ENCODE results near the gene MARCHF10. TPM values are rescaled to one million over a fixed set of nuclear protein-coding genes. Genes with fewer than 3 reads are reported as not detected.

MARCHF10 gene
- total RNA-seq, 1 experiment from 2014 or later, result not detected

DNA sequence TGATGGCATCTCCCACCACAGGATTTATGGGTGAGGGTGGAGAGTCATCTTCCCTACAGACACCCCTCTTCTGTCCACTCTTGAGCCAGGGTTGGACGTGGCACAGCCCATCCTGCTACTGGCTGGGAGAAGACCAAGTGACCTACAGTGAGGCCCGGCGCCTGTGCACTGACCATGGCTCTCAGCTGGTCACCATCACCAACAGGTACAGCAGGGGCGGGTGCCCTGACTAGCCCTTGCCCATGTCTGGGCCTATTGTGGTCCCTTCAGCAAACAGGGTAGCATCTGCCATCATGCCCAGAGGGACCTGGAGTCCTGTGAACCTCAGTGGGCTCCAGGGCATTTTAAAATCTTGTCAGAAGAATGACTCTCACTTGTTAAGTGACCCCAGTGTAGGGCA is 132.4 kb downstream of the MARCHF10 start:
- DNase-seq, result no peak
- peaks cover 2% of the 10 kb centered on the region; the same call in 1 of the 2 replicates for H3K36me3 ChIP-seq
- no peaks in the 10 kb centered on the region for H3K27me3 ChIP-seq
- H3K4me3 ChIP-seq, result no peak overlapping the region
- H3K27ac ChIP-seq, result no peak overlapping the region
- no peaks in the 10 kb centered on the region for H3K4me1 ChIP-seq
- no peaks in the 10 kb centered on the region for H3K9me3 ChIP-seq (replicated peaks)

DNA sequence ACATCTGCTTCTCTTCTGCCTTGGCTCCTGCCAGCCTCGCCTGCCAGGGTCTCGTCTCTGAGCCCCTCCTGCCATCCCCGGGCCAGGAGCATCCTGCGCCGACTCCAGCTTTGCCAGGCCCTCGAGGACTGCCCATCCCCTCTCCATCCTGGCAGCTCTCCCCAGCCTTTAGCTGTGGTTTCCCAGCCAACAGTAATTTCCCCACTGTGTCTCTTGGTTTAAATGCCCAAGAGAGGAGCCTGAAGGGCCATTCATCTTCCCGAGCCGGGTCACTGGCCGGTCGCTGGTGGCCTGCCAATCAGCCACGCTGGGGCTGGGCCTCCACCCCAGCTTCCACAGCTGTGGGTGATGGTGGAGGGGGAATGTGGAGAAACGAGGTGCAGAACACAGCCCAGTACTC is 132.9 kb downstream of the MARCHF10 start:
- Histone ChIP-seq H3K27me3 (no peaks in the 10 kb centered on the region), H3K27ac (no peak overlapping the region), H3K4me1 (no peaks in the 10 kb centered on the region), H3K9me3 (replicated peaks) (no peaks in the 10 kb centered on the region), H3K36me3 (peaks cover 2% of the 10 kb centered on the region; the same call in 1 of the 2 replicates), H3K4me3 (no peak overlapping the region)
- no peak for DNase-seq

- Histone ChIP-seq H3K4me1 (no peaks in the 10 kb centered on the region), H3K27ac (no peak overlapping the region), H3K36me3 (peaks cover 2% of the 10 kb centered on the region; the same call in 1 of the 2 replicates), H3K4me3 (no peak overlapping the region), H3K27me3 (no peaks in the 10 kb centered on the region), H3K9me3 (replicated peaks) (no peaks in the 10 kb centered on the region)
- DNase-seq, result no peak
Observed at GRCh38 chr17:62674841-62675240, 133.3 kb downstream of the MARCHF10 start.

GRCh38 chr17:62674363-62674739 is 133.8 kb downstream of the MARCHF10 start:
- Histone ChIP-seq H3K27ac (no peak overlapping the region), H3K4me3 (no peak overlapping the region), H3K36me3 (peaks cover 2% of the 10 kb centered on the region; the same call in 1 of the 2 replicates), H3K27me3 (no peaks in the 10 kb centered on the region), H3K9me3 (replicated peaks) (no peaks in the 10 kb centered on the region), H3K4me1 (no peaks in the 10 kb centered on the region)
- DNase-seq, result no peak

DNA sequence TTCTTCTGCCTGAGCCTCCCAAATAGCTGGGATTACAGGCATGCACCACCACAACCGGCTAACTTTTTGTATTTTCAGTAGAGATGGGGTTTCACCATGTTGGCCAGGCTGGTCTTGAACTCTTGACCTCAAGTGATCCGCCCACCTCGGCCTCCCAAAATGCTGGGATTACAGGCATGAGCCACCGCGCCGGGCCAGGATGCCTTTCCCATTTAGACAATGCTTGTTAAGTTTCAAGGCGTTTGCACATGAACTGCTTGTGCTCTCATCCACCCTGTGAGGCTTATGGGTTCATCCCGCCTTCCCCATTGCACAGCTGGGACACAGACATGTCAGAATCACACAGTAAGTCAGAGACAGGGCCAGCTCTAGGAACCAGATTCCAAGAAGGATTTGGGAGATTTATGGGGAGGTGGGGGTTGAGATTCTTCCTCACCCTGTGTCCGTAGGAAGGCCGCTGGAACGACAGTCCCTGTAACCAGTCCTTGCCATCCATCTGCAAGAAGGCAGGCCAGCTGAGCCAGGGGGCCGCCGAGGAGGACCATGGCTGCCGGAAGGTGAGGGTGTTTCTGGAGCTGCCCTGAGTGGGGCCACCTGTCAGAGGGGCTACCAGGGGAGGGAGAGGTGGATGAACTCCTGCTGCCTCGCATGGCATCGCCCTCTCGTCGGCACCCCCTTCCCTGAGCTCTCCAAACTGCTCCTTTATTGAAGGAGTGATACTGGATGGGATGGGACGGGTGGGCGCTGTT is 134.3 kb downstream of the MARCHF10 start:
- no peak overlapping the region for H3K4me3 ChIP-seq
- no peaks in the 10 kb centered on the region for H3K27me3 ChIP-seq
- no peaks in the 10 kb centered on the region for H3K4me1 ChIP-seq
- DNase-seq, result no peak
- no peak overlapping the region for H3K27ac ChIP-seq
- no peaks in the 10 kb centered on the region for H3K9me3 ChIP-seq (replicated peaks)
- H3K36me3 ChIP-seq, result peaks cover 2% of the 10 kb centered on the region; the same call in 1 of the 2 replicates

- Histone ChIP-seq H3K27me3 (no peaks in the 10 kb centered on the region), H3K36me3 (peaks cover 2% of the 10 kb centered on the region; the same call in 1 of the 2 replicates), H3K4me3 (no peak overlapping the region), H3K27ac (no peak overlapping the region), H3K4me1 (no peaks in the 10 kb centered on the region), H3K9me3 (replicated peaks) (no peaks in the 10 kb centered on the region)
- DNase-seq, result no peak
Observed at GRCh38 chr17:62672957-62673356, 135.2 kb downstream of the MARCHF10 start.

GRCh38 chr17:62671553-62671952 is 136.6 kb downstream of the MARCHF10 start:
- Histone ChIP-seq H3K36me3 (peaks cover 2% of the 10 kb centered on the region; the same call in 1 of the 2 replicates), H3K4me1 (no peaks in the 10 kb centered on the region), H3K27me3 (no peaks in the 10 kb centered on the region), H3K4me3 (no peak overlapping the region), H3K27ac (no peak overlapping the region), H3K9me3 (replicated peaks) (no peaks in the 10 kb centered on the region)
- peak in 1 of 2 experiments; percentile 36 for DNase-seq

- Histone ChIP-seq H3K4me1 (no peaks in the 10 kb centered on the region), H3K9me3 (replicated peaks) (no peaks in the 10 kb centered on the region), H3K36me3 (peaks cover 2% of the 10 kb centered on the region; the same call in 1 of the 2 replicates), H3K27me3 (no peaks in the 10 kb centered on the region), H3K27ac (no peak overlapping the region), H3K4me3 (peak overlapping the region; percentile 34)
- peak; percentile 84 to 85 for DNase-seq
Observed at GRCh38 chr17:62670202-62670821, 137.8 kb downstream of the MARCHF10 start.

DNA sequence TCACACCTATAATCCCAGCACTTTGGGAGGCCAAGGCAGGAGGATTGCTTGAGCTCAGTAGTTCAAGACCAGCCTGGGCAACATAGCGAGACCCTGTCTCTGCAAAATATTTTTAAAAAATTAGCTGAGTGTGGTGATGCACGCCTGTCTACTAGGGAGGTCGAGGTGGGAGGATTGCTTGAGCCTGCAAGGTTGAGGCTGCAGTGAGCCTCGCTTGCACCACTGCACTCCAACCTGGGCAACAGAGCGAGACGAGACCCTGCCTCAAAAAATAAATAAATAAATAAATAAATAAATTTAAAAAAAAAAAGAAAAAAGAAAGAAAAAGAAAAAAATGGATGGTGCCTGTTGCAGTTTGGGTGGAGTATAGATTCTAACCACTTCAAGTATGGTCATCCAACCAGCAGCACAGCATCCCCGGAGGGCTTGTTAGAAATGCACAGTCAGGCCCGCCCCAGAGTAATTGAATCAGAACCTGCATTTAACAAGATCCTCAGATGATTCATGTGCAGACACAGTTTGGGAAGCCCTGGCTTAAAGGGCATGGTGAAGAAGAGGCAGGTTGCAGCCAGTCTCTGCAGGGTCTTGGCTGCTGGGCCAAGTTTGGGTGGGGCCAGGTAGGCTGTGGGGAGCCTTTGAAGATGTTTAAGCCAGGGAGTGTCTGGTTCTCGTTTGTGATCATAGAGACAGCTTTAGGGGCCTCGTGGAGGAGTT is 139.9 kb downstream of the MARCHF10 start:
- no peak overlapping the region for H3K4me3 ChIP-seq
- H3K4me1 ChIP-seq, result no peaks in the 10 kb centered on the region
- no peaks in the 10 kb centered on the region for H3K9me3 ChIP-seq (replicated peaks)
- no peak overlapping the region for H3K27ac ChIP-seq
- no peaks in the 10 kb centered on the region for H3K27me3 ChIP-seq
- no peak for DNase-seq
- H3K36me3 ChIP-seq, result peaks cover 2% of the 10 kb centered on the region; the same call in 1 of the 2 replicates

DNA sequence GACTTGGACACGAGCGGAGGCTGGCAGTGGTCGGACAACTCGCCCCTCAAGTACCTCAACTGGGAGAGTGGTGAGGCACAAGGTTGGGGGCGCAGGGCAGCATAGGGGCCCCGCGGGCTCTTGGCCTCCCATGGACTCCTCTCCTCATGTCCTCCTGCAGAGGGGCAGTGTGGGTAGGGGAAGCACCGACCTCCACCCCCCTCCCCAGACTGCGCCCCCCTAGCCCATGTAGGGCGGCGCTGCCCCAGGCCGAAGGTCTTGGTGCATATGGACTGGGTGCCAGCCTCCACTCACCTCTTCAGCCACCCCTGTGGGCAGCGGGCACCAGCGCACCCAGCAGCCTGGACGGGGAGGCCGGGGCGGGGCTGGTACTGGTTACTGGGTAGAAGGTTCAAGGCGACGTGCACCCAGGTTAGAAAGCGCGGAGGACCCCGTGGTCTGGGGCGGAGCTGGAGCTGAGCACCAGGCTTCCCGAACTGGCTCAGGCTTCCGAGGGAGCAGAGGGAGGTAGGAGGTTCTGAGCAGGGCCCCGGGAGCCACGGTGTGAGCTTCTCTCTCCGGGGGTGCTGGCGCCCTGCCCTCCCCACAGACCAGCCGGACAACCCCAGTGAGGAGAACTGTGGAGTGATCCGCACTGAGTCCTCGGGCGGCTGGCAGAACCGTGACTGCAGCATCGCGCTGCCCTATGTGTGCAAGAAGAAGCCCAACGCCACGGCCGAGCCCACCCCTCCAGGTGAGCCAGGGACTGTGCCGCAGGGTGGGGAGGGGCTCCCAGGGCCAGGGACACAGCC is 141.1 kb downstream of the MARCHF10 start:
- H3K36me3 ChIP-seq, result no peaks in the 10 kb centered on the region
- no peak for DNase-seq
- H3K9me3 ChIP-seq (replicated peaks), result no peaks in the 10 kb centered on the region
- H3K4me1 ChIP-seq, result no peaks in the 10 kb centered on the region
- H3K27ac ChIP-seq, result no peak overlapping the region
- no peak overlapping the region for H3K4me3 ChIP-seq
- no peaks in the 10 kb centered on the region for H3K27me3 ChIP-seq

DNA sequence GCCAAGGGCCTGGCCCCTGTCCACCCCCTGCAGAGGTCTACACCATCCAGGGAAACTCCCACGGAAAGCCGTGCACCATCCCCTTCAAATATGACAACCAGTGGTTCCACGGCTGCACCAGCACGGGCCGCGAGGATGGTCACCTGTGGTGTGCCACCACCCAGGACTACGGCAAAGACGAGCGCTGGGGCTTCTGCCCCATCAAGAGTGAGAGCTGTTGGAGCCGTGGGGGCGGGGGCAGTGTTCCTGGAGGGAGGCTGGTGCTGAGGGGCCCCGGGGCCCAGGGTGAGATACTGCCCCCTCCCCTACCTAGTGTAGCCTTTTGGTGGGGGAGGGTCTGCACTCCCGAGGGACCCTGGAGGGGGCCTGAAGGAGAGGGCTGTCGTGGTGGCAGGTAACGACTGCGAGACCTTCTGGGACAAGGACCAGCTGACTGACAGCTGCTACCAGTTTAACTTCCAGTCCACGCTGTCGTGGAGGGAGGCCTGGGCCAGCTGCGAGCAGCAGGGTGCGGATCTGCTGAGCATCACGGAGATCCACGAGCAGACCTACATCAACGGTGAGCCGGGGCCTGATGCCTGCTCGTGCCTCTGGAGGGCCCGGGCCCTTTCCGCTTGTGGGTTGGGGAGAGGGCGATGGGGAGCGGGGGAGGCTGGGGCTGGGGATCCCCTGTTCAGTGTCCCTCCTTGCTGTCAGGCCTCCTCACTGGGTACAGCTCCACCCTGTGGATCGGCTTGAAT is 141.9 kb downstream of the MARCHF10 start:
- no peak for DNase-seq
- Histone ChIP-seq H3K9me3 (replicated peaks) (no peaks in the 10 kb centered on the region; the same call in 1 of the 2 replicates), H3K27ac (no peak overlapping the region), H3K36me3 (no peaks in the 10 kb centered on the region), H3K4me1 (no peaks in the 10 kb centered on the region), H3K4me3 (no peak overlapping the region), H3K27me3 (no peaks in the 10 kb centered on the region)

DNA sequence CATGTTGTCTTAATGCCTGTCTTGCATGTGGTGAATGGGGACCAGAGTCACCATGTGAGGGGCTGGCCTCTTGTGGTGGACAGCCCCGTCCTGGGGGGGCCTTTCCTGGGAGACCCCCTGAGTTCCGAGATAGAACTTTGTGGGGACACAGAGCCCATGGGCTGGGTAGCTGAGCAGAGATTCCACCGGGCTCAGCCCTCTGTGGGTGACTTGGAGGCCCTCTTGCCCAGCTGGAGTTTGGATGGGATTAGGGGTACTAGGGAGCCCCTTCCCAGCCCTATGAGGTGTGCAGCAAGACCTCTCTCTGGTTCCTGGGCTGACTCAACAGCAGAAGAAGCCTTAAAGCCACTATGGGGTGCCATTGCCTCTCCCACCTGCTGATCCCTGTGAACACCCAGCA is 142.5 kb downstream of the MARCHF10 start:
- Histone ChIP-seq H3K9me3 (replicated peaks) (peaks cover 4% of the 10 kb centered on the region), H3K27ac (no peak overlapping the region), H3K4me3 (no peak overlapping the region), H3K27me3 (no peaks in the 10 kb centered on the region), H3K36me3 (no peaks in the 10 kb centered on the region), H3K4me1 (no peaks in the 10 kb centered on the region)
- DNase-seq, result no peak

DNA sequence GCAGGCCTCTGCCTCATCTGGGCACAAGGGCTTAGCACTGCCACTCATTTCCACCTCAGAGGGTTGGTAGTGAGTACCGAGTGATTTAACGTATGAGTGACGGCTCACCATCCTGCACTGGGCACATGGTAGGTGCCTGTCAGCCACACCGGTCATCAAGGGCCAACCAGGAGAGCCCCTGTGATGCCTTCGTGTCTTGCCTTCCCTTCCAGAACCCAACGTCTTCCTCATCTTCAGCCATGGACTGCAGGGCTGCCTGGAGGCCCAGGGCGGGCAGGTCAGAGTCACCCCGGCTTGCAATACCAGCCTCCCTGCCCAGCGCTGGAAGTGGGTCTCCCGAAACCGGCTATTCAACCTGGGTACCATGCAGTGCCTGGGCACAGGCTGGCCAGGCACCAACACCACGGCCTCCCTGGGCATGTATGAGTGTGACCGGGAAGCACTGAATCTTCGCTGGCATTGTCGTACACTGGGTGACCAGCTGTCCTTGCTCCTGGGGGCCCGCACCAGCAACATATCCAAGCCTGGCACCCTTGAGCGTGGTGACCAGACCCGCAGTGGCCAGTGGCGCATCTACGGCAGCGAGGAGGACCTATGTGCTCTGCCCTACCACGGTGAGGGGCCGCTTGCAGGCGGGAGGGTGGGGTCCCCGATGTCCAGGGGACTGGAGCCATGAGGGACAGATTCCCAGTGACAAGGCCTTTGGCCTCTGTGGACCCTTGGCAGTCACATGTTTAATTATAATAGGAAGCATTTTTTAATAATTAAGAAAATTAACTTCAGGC is 143.6 kb downstream of the MARCHF10 start:
- Histone ChIP-seq H3K4me3 (no peak overlapping the region), H3K27ac (no peak overlapping the region), H3K9me3 (replicated peaks) (peaks cover 12% of the 10 kb centered on the region), H3K36me3 (no peaks in the 10 kb centered on the region), H3K4me1 (no peaks in the 10 kb centered on the region), H3K27me3 (no peaks in the 10 kb centered on the region)
- DNase-seq, result no peak
